Endothelial cell of umbilical vein (primary cell): ENCODE results near the gene LZIC. TPM values are rescaled to one million over a fixed set of nuclear protein-coding genes. Genes with fewer than 3 reads are reported as not detected.

ENCODE experiments used
- BruUV-seq: library from RNA; stranded (reverse); fragments of 400-500 nt; replicated peaks from 2 replicates; lab custom pipeline; 2021; lab: Mats Ljungman, UMichigan
- CTCF ChIA-PET: fragments of 300-600, 350-600 bp; sonication (Branson Sonifier 250); formaldehyde crosslinking; loops from one replicate; lab custom pipeline; 2021; ENCODE audit warnings: antibody characterized with exemption, inconsistent platforms; lab: Charles Lee
- POLR2A ChIA-PET: fragments of 300-600, 350-600 bp; sonication (Branson Sonifier 250); formaldehyde crosslinking; loops from one replicate; lab custom pipeline; 2021; ENCODE audit warnings: antibody characterized with exemption, inconsistent platforms; lab: Charles Lee
- DNase-seq: peaks from one replicate; pipeline ENCODE4 v3.0.0-alpha.2; 2011; ENCODE audit warnings: low read depth, low spot score
- FAIRE-seq: peaks from 2 replicates; lab custom pipeline; 2011; peaks lifted over from hg19 to GRCh38; lab: Jason Lieb, UNC
- H2AFZ ChIP-seq: 2 replicates; pipeline ENCODE4 v1.6.0; 2012; ENCODE audit warnings: low read depth, low read length, control low read depth, inconsistent platforms
- H3K27ac ChIP-seq: 2 replicates; pipeline ENCODE4 v1.5.1; 2011; ENCODE audit warnings: low read depth, mild to moderate bottlenecking, control low read depth, low read length, moderate library complexity; ENCODE audit not compliant: insufficient read depth
- H3K27me3 ChIP-seq, 2 experiments: 2 replicates each; pipeline versions ENCODE4 v1.6.0 to v1.6.1; 2011; ENCODE audit warnings: low read length in 2 of 2, mixed read lengths in 1 of 2; ENCODE audit not compliant: control insufficient read depth in 2 of 2, insufficient read depth in 2 of 2
- H3K36me3 ChIP-seq, 2 experiments: 2 replicates in 1 of 2; 3 replicates in 1 of 2; pipeline ENCODE4 v1.5.1; 2011; ENCODE audit warnings: low read length in 2 of 2, mild to moderate bottlenecking in 1 of 2, moderate library complexity in 1 of 2; ENCODE audit not compliant: control insufficient read depth in 2 of 2, insufficient read depth in 2 of 2; ENCODE audit errors: extremely low read depth in 1 of 2
- H3K4me1 ChIP-seq: 3 replicates; pipeline ENCODE4 v1.5.1; 2011; ENCODE audit warnings: mild to moderate bottlenecking, low read length; ENCODE audit not compliant: control insufficient read depth, insufficient read depth; ENCODE audit errors: extremely low read depth
- H3K4me2 ChIP-seq: 2 replicates; pipeline ENCODE4 v1.6.1; 2011; ENCODE audit warnings: low read length, control low read depth, mixed read lengths; ENCODE audit not compliant: insufficient read depth
- H3K4me3 ChIP-seq, 3 experiments: fragments of 200-600 bp in 1 of 3; sonication (generic), shearing (Covaris generic) in 1 of 3; replicated peaks in 1 of 3; 2 replicates each; pipeline ENCODE4 v1.5.1; 2011 to 2016; ENCODE audit warnings: control low read depth in 3 of 3, low read length in 3 of 3, mild to moderate bottlenecking in 2 of 3, inconsistent platforms in 1 of 3, low read depth in 1 of 3, moderate library complexity in 1 of 3; ENCODE audit not compliant: insufficient read depth in 1 of 3
- H3K79me2 ChIP-seq: 2 replicates; pipeline ENCODE4 v1.6.0; 2012; ENCODE audit warnings: low read length, inconsistent platforms; ENCODE audit not compliant: control insufficient read depth, insufficient read depth
- H3K9ac ChIP-seq: replicated peaks from 2 replicates; pipeline ENCODE3; 2011; ENCODE audit warnings: low read length, control low read depth; ENCODE audit not compliant: insufficient read depth; ENCODE audit errors: extremely low read depth
- H3K9me1 ChIP-seq: replicated peaks from 3 replicates; pipeline ENCODE4 v1.6.0; 2011; ENCODE audit warnings: mild to moderate bottlenecking, low read length; ENCODE audit not compliant: control insufficient read depth, insufficient read depth; ENCODE audit errors: extremely low read depth
- H3K9me3 ChIP-seq: replicated peaks from 2 replicates; pipeline ENCODE4 v1.5.1; 2012; ENCODE audit warnings: low read length, inconsistent platforms; ENCODE audit not compliant: control insufficient read depth, insufficient read depth
- H4K20me1 ChIP-seq: replicated peaks from 2 replicates; pipeline ENCODE3; 2011; ENCODE audit warnings: mild to moderate bottlenecking, low read length; ENCODE audit not compliant: control insufficient read depth, insufficient read depth; ENCODE audit errors: extremely low read depth
- EZH2 ChIP-seq: IDR thresholded peaks from 2 replicates; pipeline ENCODE4 v1.6.1; 2012; ENCODE audit warnings: borderline replicate concordance, low read depth, mild to moderate bottlenecking, moderate library complexity, low read length, inconsistent platforms; ENCODE audit not compliant: severe bottlenecking
- FOS ChIP-seq: IDR thresholded peaks from 2 replicates; pipeline ENCODE4 v1.6.1; 2011; ENCODE audit warnings: mild to moderate bottlenecking, low read length, moderate library complexity, borderline replicate concordance; ENCODE audit not compliant: insufficient read depth
- GATA2 ChIP-seq: IDR thresholded peaks from 2 replicates; pipeline ENCODE4 v1.7.0; 2011; ENCODE audit warnings: low read depth, mild to moderate bottlenecking, moderate library complexity, mixed read lengths, low read length; ENCODE audit not compliant: insufficient read length, insufficient read depth
- JUN ChIP-seq: IDR thresholded peaks from 2 replicates; pipeline ENCODE4 v1.6.1; 2011; ENCODE audit warnings: borderline replicate concordance, low read depth; ENCODE audit not compliant: insufficient read length, insufficient read depth
- MYC ChIP-seq: IDR thresholded peaks from one replicate; pipeline ENCODE4 v1.6.1; 2011; ENCODE audit warnings: mild to moderate bottlenecking, low read depth, low read length
- POLR2A ChIP-seq: IDR thresholded peaks from 2 replicates; pipeline ENCODE4 v1.6.1; 2012; ENCODE audit warnings: low read depth, mild to moderate bottlenecking, control low read depth, low read length
- POLR2AphosphoS5 ChIP-seq: IDR thresholded peaks from 2 replicates; pipeline ENCODE4 v1.6.1; 2012; ENCODE audit warnings: low read depth, mild to moderate bottlenecking, control low read depth, low read length, moderate library complexity; ENCODE audit not compliant: insufficient read depth
- dilution Hi-C: fragments of 300-500 bp; cut with MboI; formaldehyde crosslinking; loops from one replicate; pipeline ENCODE4 v1.15.0; 2019; ENCODE audit warnings: low sequenced_read_pairs; ENCODE audit not compliant: extremely low pct_ligation_motif_present
- intact Hi-C: fragments of 100-400 bp; cut with micrococcal nuclease; formaldehyde crosslinking; loops from one replicate; pipeline ENCODE4 v1.10.0; 2022
- polyA plus RNA-seq, 4 experiments: library from polyadenylated mRNA; depleted of rRNA in 3 of 4; stranded (reverse) in 3 of 4; unstranded in 1 of 4; fragments of >200 nt; gene quantifications; 2 replicates each; pipeline versions ENCODE4 v1.2.1 to v1.2.3, GENCODE V29; 2011 to 2012; ENCODE audit warnings: missing spikeins in 1 of 4
- total RNA-seq: library from RNA; stranded (reverse); gene quantifications from 2 replicates; pipeline ENCODE4 v1.2.3, GENCODE V29; 2021
- TF ChIP-seq, protein P1 (sequence below), 2 donors: IDR thresholded peaks; 1 replicate in 1 of 2; 2 replicates in 1 of 2; pipeline ENCODE4 v1.5.1; 2011; ENCODE audit warnings: low read length in 2 of 2, mild to moderate bottlenecking in 2 of 2, moderate library complexity in 2 of 2, control low read depth in 1 of 2, inconsistent platforms in 1 of 2, low read depth in 1 of 2; ENCODE audit not compliant: insufficient read depth in 1 of 2; ENCODE audit errors: extremely low read depth in 1 of 2
- TF ChIP-seq, protein P2 (sequence below): IDR thresholded peaks from 2 replicates; pipeline ENCODE4 v1.6.1; 2011; ENCODE audit not compliant: insufficient read depth, insufficient read length

Gene LZIC
- total and polyA plus RNA-seq, 2 donors (not counting 3 experiments of a cell fraction or from before 2014, with no cell fraction given), result 3.7 to 23.4 TPM

DNA sequence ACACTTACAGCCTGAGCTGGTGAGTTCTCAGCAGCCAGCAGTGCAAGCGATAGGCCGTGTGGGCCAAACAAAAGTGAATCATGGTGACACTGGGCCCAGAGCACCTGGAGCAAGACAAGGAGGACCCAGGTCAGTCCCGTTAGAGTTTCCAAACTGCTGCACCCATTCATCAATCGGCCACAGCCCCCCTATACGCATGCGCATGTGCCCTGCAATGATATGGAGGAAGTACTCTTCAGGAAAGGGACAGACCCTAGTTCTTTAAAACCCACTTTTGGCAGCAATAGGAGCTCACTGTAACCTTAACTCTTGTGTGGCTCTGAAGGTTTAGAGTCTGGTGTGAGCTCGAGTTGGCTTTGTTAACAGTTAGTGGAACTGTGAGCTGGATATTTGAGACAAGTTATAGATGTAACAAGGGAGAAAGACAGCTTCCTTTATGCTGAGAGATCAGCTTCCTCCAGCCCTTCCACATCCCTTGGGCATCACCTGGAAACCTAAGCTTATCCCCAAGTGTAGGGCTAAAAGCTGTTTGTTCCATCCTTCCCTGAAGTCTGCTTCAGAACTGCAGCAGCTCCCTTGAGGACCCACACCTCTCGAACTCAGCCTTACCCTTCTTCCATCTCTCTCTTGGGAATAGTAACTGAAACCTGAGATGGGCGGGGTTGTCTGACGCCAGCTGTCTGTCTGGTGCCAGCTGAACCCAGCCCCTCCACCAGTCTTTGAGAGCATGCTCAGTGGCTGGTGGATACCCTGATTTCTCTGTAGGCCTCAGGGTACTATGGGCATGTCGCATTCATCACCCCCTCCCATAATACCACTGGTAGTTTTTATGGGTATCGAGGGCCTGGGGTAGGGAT is 17.7 kb upstream of the LZIC start:
- BruUV-seq, result no TSS peak
- CTCF ChIA-PET, result interaction anchor here (1.6 kb wide), 1 partner anchor 11 kb away, joined by 8 read pairs; no protein-coding TSS in a partner anchor
- no peak for FAIRE-seq
- dilution Hi-C loops, result no loop called here
- H3K4me3 ChIP-seq, result no peak overlapping the region
- no peak overlapping the region for H3K27ac ChIP-seq
- H3K4me2 ChIP-seq, result no peak overlapping the region
- TF ChIP-seq JUN, result no peak
- TF ChIP-seq, protein P1, sequence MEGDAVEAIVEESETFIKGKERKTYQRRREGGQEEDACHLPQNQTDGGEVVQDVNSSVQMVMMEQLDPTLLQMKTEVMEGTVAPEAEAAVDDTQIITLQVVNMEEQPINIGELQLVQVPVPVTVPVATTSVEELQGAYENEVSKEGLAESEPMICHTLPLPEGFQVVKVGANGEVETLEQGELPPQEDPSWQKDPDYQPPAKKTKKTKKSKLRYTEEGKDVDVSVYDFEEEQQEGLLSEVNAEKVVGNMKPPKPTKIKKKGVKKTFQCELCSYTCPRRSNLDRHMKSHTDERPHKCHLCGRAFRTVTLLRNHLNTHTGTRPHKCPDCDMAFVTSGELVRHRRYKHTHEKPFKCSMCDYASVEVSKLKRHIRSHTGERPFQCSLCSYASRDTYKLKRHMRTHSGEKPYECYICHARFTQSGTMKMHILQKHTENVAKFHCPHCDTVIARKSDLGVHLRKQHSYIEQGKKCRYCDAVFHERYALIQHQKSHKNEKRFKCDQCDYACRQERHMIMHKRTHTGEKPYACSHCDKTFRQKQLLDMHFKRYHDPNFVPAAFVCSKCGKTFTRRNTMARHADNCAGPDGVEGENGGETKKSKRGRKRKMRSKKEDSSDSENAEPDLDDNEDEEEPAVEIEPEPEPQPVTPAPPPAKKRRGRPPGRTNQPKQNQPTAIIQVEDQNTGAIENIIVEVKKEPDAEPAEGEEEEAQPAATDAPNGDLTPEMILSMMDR (IDR thresholded peaks at IDR 0.05; ENCODE audit: extremely low read depth in 1 of 2, insufficient read depth in 1 of 2, low read depth in 1 of 2, low read length in 2 of 2), result no peak
- TF ChIP-seq POLR2AphosphoS5, result no peak
- TF ChIP-seq, protein P2, sequence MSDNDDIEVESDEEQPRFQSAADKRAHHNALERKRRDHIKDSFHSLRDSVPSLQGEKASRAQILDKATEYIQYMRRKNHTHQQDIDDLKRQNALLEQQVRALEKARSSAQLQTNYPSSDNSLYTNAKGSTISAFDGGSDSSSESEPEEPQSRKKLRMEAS, result no peak
- no peak for TF ChIP-seq EZH2
- no peak for TF ChIP-seq FOS
- no peak for TF ChIP-seq POLR2A
- no peak for TF ChIP-seq GATA2
- no peak for TF ChIP-seq MYC
- H3K9ac ChIP-seq, result no peak overlapping the region
- POLR2A ChIA-PET, result interaction anchor here (0.6 kb wide), 1 partner anchor 69 kb away, joined by 4 read pairs; no protein-coding TSS in a partner anchor
- H3K4me1 ChIP-seq, result no peaks in the 10 kb centered on the region
- no peak overlapping the region for H2AFZ ChIP-seq
- no peaks in the 10 kb centered on the region for H4K20me1 ChIP-seq
- H3K36me3 ChIP-seq, result no peaks in the 10 kb centered on the region
- H3K9me3 ChIP-seq, result no peaks in the 10 kb centered on the region
- H3K27me3 ChIP-seq, result no peaks in the 10 kb centered on the region
- intact Hi-C loops, result no loop called here
- no peak for DNase-seq
- no peaks in the 10 kb centered on the region for H3K79me2 ChIP-seq
- H3K9me1 ChIP-seq, result no peaks in the 10 kb centered on the region
